HepG2 (cell line): ENCODE measurements around the gene OTUD4. TPM values are rescaled to one million over a fixed set of nuclear protein-coding genes. Genes with fewer than 3 reads are reported as not detected.

ENCODE experiments used
- ATAC-seq: fragments of 200-7000 bp; cut with Tn5 transposase; 3 replicates; pipeline ENCODE4 v1.9.1; 2020; ENCODE audit warnings: mild to moderate bottlenecking, moderate library complexity
- BruUV-seq: library from RNA; stranded (reverse); fragments of 400-500 nt; replicated peaks from 2 replicates; lab custom pipeline; 2021; lab: Mats Ljungman, UMichigan
- CTCF ChIA-PET: fragments of 300-600 bp; formaldehyde crosslinking; extraction: SDS; loops from one replicate; lab custom pipeline; 2021; ENCODE audit warnings: low total read pairs, inconsistent platforms, low intra/inter-chr PET ratio; lab: Yijun Ruan, JAX
- POLR2A ChIA-PET: fragments of 350-600 bp; sonication (Branson Sonifier 250); formaldehyde crosslinking; loops from one replicate; lab custom pipeline; 2020; ENCODE audit warnings: antibody characterized with exemption, inconsistent platforms; lab: Yijun Ruan, JAX
- DNase-seq: peaks from one replicate; pipeline ENCODE4 v3.0.0-alpha.2; 2015; ENCODE audit warnings: low spot score
- FAIRE-seq: peaks from 3 replicates; lab custom pipeline; 2011; peaks lifted over from hg19 to GRCh38; lab: Jason Lieb, UNC
- H2AFZ ChIP-seq: one replicate; pipeline ENCODE4 v1.6.1; 2011; ENCODE audit warnings: low read length, inconsistent platforms
- H3K27ac ChIP-seq: fragments of 300-600 bp; 3 replicates; pipeline ENCODE4 v1.8.0; 2011; ENCODE audit warnings: mixed run types, mild to moderate bottlenecking, mixed read lengths, low read length, inconsistent platforms; ENCODE audit not compliant: insufficient read depth; ENCODE audit errors: extremely low read length
- H3K27me3 ChIP-seq, 2 experiments: fragments of 200-600 bp in 1 of 2; 2 replicates in 1 of 2; 3 replicates in 1 of 2; pipeline versions ENCODE4 v1.6.0 to v1.8.0; 2011; ENCODE audit warnings: low read length in 2 of 2, mild to moderate bottlenecking in 2 of 2, moderate library complexity in 2 of 2, inconsistent platforms in 1 of 2; ENCODE audit not compliant: insufficient read depth in 2 of 2, control insufficient read depth in 1 of 2
- H3K36me3 ChIP-seq, 2 experiments: fragments of 200-600 bp in 1 of 2; replicated peaks in 1 of 2; 2 replicates in 1 of 2; 3 replicates in 1 of 2; pipeline versions ENCODE4 v1.5.1 to v1.8.0; 2011; ENCODE audit warnings: low read length in 2 of 2, inconsistent platforms in 1 of 2; ENCODE audit not compliant: insufficient read depth in 2 of 2, control insufficient read depth in 1 of 2
- H3K4me1 ChIP-seq: 2 replicates; pipeline ENCODE4 v1.5.1; 2012; ENCODE audit warnings: low read length, inconsistent platforms; ENCODE audit not compliant: insufficient read depth
- H3K4me2 ChIP-seq: 2 replicates; pipeline ENCODE4 v1.6.0; 2011; ENCODE audit warnings: low read depth, low read length, inconsistent platforms
- H3K4me3 ChIP-seq, 3 experiments: fragments of 200-600 bp in 1 of 3; sonication (generic), shearing (Covaris generic) in 1 of 3; replicated peaks in 1 of 3; 2 replicates each; pipeline ENCODE4 v1.5.1; 2011 to 2016; ENCODE audit warnings: low read length in 3 of 3, inconsistent platforms in 2 of 3, low read depth in 2 of 3, mild to moderate bottlenecking in 2 of 3, control low read depth in 1 of 3, mixed read lengths in 1 of 3; ENCODE audit not compliant: insufficient read depth in 1 of 3
- H3K79me2 ChIP-seq: one replicate; pipeline ENCODE4 v1.6.1; 2011; ENCODE audit warnings: low read length, inconsistent platforms; ENCODE audit not compliant: insufficient read depth
- H3K9ac ChIP-seq: 2 replicates; pipeline ENCODE4 v1.6.0; 2011; ENCODE audit warnings: mild to moderate bottlenecking, low read depth, low read length, inconsistent platforms; ENCODE audit not compliant: insufficient read depth
- H3K9me3 ChIP-seq: 2 replicates; pipeline ENCODE4 v1.5.1; 2012; ENCODE audit warnings: mild to moderate bottlenecking, low read length
- H4K20me1 ChIP-seq: 2 replicates; pipeline ENCODE4 v1.6.0; 2011; ENCODE audit warnings: inconsistent platforms, mild to moderate bottlenecking, low read length, moderate library complexity; ENCODE audit not compliant: insufficient read depth
- AGO1 ChIP-seq: fragments of 200-400 bp; formaldehyde crosslinking; IDR thresholded peaks from 2 replicates; pipeline ENCODE4 v1.6.1; 2017; ENCODE audit warnings: mild to moderate bottlenecking, low read depth, low read length, moderate library complexity; ENCODE audit not compliant: poor library complexity, severe bottlenecking
- DNMT1 ChIP-seq: sonication (generic); formaldehyde crosslinking; IDR thresholded peaks from 2 replicates; pipeline ENCODE4 v1.5.1; 2020; ENCODE audit warnings: mild to moderate bottlenecking, missing genetic modification reagents
- MAZ ChIP-seq, 2 experiments: sonication (generic) in 1 of 2; formaldehyde crosslinking in 1 of 2; IDR thresholded peaks; 2 replicates each; pipeline versions ENCODE4 v1.5.0 to v1.6.1; 2012 to 2020; ENCODE audit warnings: low read depth in 2 of 2, mild to moderate bottlenecking in 2 of 2, borderline replicate concordance in 1 of 2, improper control_type of control experiment in 1 of 2, low read length in 1 of 2, missing genetic modification reagents in 1 of 2, moderate library complexity in 1 of 2
- SUZ12 ChIP-seq: fragments of 150-350 bp; IDR thresholded peaks from 2 replicates; pipeline ENCODE4 v1.6.1; 2014; ENCODE audit warnings: low read depth, low read length
- TRAFD1 ChIP-seq: sonication (generic); formaldehyde crosslinking; IDR thresholded peaks from 2 replicates; pipeline ENCODE4 v1.5.1; 2020; ENCODE audit warnings: missing genetic modification reagents, mild to moderate bottlenecking, borderline replicate concordance
- ZNF124 ChIP-seq: sonication (generic); formaldehyde crosslinking; IDR thresholded peaks from 2 replicates; pipeline ENCODE4 v1.4.0; 2020; ENCODE audit warnings: missing genetic modification reagents
- ZNF142 ChIP-seq: sonication (generic); formaldehyde crosslinking; IDR thresholded peaks from 2 replicates; pipeline ENCODE4 v1.4.0; 2020; ENCODE audit warnings: missing genetic modification reagents
- ZNF274 ChIP-seq: sonication (generic); formaldehyde crosslinking; IDR thresholded peaks from 2 replicates; pipeline ENCODE4 v1.5.1; 2020; ENCODE audit warnings: mild to moderate bottlenecking, missing genetic modification reagents
- ZNF33B ChIP-seq: sonication (generic); formaldehyde crosslinking; IDR thresholded peaks from 2 replicates; pipeline ENCODE4 v1.5.1; 2020; ENCODE audit warnings: mild to moderate bottlenecking, missing genetic modification reagents
- ZNF878 ChIP-seq: sonication (generic); formaldehyde crosslinking; IDR thresholded peaks from 2 replicates; pipeline ENCODE4 v1.8.1; 2023; ENCODE audit warnings: mild to moderate bottlenecking, missing genetic modification reagents, moderate library complexity
- ZSCAN30 ChIP-seq: sonication (generic); formaldehyde crosslinking; IDR thresholded peaks from 2 replicates; pipeline ENCODE4 v1.5.0; 2020; ENCODE audit warnings: mild to moderate bottlenecking, missing genetic modification reagents
- WGBS: methylation state at CpG from one replicate; pipeline ENCODE4 v1.1.6; 2017; ENCODE audit warnings: low lambda C conversion rate; 5-methylcytosine and 5-hydroxymethylcytosine counted together
- in situ Hi-C: cut with HindIII; loops from 2 replicates; pipeline ENCODE4 v1.10.0; 2017; ENCODE audit warnings: low pct_unique_long_range_greater_than_20kb; ENCODE audit not compliant: extremely low pct_ligation_motif_present
- intact Hi-C: fragments of 100-400 bp; cut with micrococcal nuclease; formaldehyde crosslinking; loops from one replicate; pipeline ENCODE4 v1.10.0; 2022; ENCODE audit not compliant: unreplicated experiment
- polyA plus RNA-seq, 8 experiments: library from polyadenylated mRNA; depleted of rRNA in 3 of 8; stranded (reverse) in 7 of 8; unstranded in 1 of 8; fragments of >200 nt; fragmentation: Illumina TruSeq in 4 of 8; extraction: Trizol in 4 of 8; gene quantifications; 2 replicates each; pipeline versions ENCODE4 v1.2.1 to v1.2.3, GENCODE V29; 2011 to 2016; ENCODE audit warnings: low read depth in 4 of 8, missing spikeins in 1 of 8, mixed read lengths in 1 of 8; ENCODE audit not compliant: insufficient read depth in 1 of 8
- total RNA-seq, 5 experiments: library from RNA; depleted of rRNA; stranded (reverse); fragments of >200 nt; fragmentation: Illumina TruSeq; extraction: Trizol; gene quantifications; 2 replicates each; pipeline ENCODE4 v1.2.3, GENCODE V29; 2016; ENCODE audit warnings: low read depth in 1 of 5

Gene OTUD4
- total and polyA plus RNA-seq, 2 of the 13 experiments (the other 11 are each of a cell fraction or from before 2014, with no cell fraction given), result 16.1 to 18.0 TPM

- no peak for TF ChIP-seq AGO1
Measured at GRCh38 chr4:145199051-145199716, 18.8 kb upstream of the OTUD4 start (continued).

GRCh38 chr4:145196747-145197146, 16.4 kb upstream of the OTUD4 start:
- ATAC-seq, result no peak
- H3K9me3 ChIP-seq, result no peaks in the 10 kb centered on the region
- intact Hi-C loops (no loop called here), in situ Hi-C loops (no loop called here)
- H4K20me1 ChIP-seq, result no peaks in the 10 kb centered on the region
- no peak overlapping the region for H3K9ac ChIP-seq
- H3K4me2 ChIP-seq, result no peak overlapping the region
- H3K4me3 ChIP-seq, result no peak overlapping the region
- DNase-seq, result no peak
- no TSS peak for BruUV-seq
- H3K27ac ChIP-seq, result no peak overlapping the region
- no peaks in the 10 kb centered on the region for H3K36me3 ChIP-seq
- no peaks in the 10 kb centered on the region for H3K79me2 ChIP-seq
- no peaks in the 10 kb centered on the region for H3K4me1 ChIP-seq
- no peak overlapping the region for H2AFZ ChIP-seq
- POLR2A ChIA-PET, result no interaction called here
- no peaks in the 10 kb centered on the region for H3K27me3 ChIP-seq
- TF ChIP-seq ZNF142 (CRISPR knock-in tag) (no peak), DNMT1 (CRISPR knock-in tag) (no peak), ZNF274 (no peak), TRAFD1 (CRISPR knock-in tag) (no peak), ZSCAN30 (CRISPR knock-in tag) (no peak), ZNF124 (CRISPR knock-in tag) (no peak), ZNF33B (no peak), SUZ12 (no peak), ZNF878 (no peak), MAZ (IDR thresholded peaks at IDR 0.05; ENCODE audit: borderline replicate concordance, low read depth, low read length) (no peak), MAZ (CRISPR knock-in tag; IDR thresholded peaks at IDR 0.05; ENCODE audit: low read depth) (no peak)
- TF ChIP-seq, all 625 proteins: peak for 0
- WGBS, result 63% methylated on average over 2 of the region's 3 CpGs
- CTCF ChIA-PET, result no interaction called here
- no peak for FAIRE-seq
